Midbrain (tissue), 1 donor: Measurements from ENCODE around the gene MOK.
"Not testable (repeated sequence)": the region's sequence is repeated elsewhere in the genome, so short reads cannot be mapped to it uniquely, and the experiment has no call there.

Experiments used
- DNase-seq: peaks from one replicate; lab custom pipeline; 2025; lab: John Stamatoyannopoulos, UW

Gene MOK

GRCh38 chr14:102246071-102246470, 58.9 kb downstream of the MOK start:
- DNase-seq: no peak

GRCh38 chr14:102243795-102244194, 61.2 kb downstream of the MOK start:
- not testable (repeated sequence) for DNase-seq

GRCh38 chr14:102241147-102241546, 63.8 kb downstream of the MOK start:
- DNase-seq: no peak

GRCh38 chr14:102240481-102240880, 64.5 kb downstream of the MOK start:
- DNase-seq: not testable (repeated sequence)

GRCh38 chr14:102239231-102239630, 65.7 kb downstream of the MOK start:
- DNase-seq: no peak

- no peak for DNase-seq
Observed at GRCh38 chr14:102238766-102239165, 66.2 kb downstream of the MOK start.

- no peak for DNase-seq
Observed at GRCh38 chr14:102238131-102238530, 66.8 kb downstream of the MOK start.

GRCh38 chr14:102236026-102236425, 68.9 kb downstream of the MOK start:
- no peak for DNase-seq

- DNase-seq: peak; percentile 68
Observed at GRCh38 chr14:102235275-102235897, 69.6 kb downstream of the MOK start.

GRCh38 chr14:102234331-102235264, 70.4 kb downstream of the MOK start:
- DNase-seq: no peak

GRCh38 chr14:102233081-102233480, 71.9 kb downstream of the MOK start:
- DNase-seq: no peak

GRCh38 chr14:102232348-102232625, 72.7 kb downstream of the MOK start:
- DNase-seq: no peak

- no peak for DNase-seq
Observed at GRCh38 chr14:102231476-102232347, 73.3 kb downstream of the MOK start.

GRCh38 chr14:102230481-102231210, 74.3 kb downstream of the MOK start:
- no peak for DNase-seq

GRCh38 chr14:102229739-102230092, 75.2 kb downstream of the MOK start:
- no peak for DNase-seq

- DNase-seq: no peak
Observed at GRCh38 chr14:102229071-102229738, 75.8 kb downstream of the MOK start.

- DNase-seq: no peak
Observed at GRCh38 chr14:102227184-102227964, 77.6 kb downstream of the MOK start.

GRCh38 chr14:102226356-102227125, 78.4 kb downstream of the MOK start:
- no peak for DNase-seq

- no peak for DNase-seq
Observed at GRCh38 chr14:102225936-102226335, 79.0 kb downstream of the MOK start.

GRCh38 chr14:102225386-102225785, 79.6 kb downstream of the MOK start:
- DNase-seq: no peak
